ENCODE measurements around the gene PCDHGA9.

DNA sequence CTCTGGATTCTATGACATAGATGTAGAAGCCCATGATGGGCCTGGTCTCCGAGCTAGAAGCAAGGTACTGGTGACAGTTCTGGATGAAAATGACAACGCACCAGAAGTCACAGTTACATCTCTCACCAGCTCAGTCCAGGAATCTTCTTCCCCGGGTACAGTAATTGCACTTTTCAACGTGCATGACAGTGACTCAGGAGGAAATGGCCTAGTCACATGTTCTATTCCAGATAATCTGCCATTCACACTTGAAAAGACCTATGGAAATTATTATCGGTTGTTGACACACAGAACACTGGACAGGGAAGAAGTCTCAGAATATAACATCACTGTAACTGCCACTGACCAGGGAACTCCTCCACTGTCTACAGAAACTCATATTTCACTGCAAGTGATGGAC lies 46.4 kb upstream of the PCDHGA9 start:
- TF ChIP-seq CTCF (IDR thresholded peaks at IDR 0.05; ENCODE audit: low read depth, low read length, poor library complexity, severe bottlenecking), result no peak
- TF ChIP-seq EZH2phosphoT487 (IDR thresholded peaks at IDR 0.05; ENCODE audit: borderline replicate concordance, low read length), result no peak
